Epithelial cell of esophagus (primary cell): ENCODE measurements around the gene ZBTB8A.

ENCODE experiments used
- DNase-seq: peaks from one replicate; pipeline ENCODE4 v3.0.0; 2010; ENCODE audit warnings: low read depth
- H3K4me3 ChIP-seq: 2 replicates; pipeline ENCODE4 v1.5.1; 2011; ENCODE audit warnings: mild to moderate bottlenecking, low read length, control low read depth
- CTCF ChIP-seq: IDR thresholded peaks from 2 replicates; pipeline ENCODE4 v1.5.1; 2011; ENCODE audit warnings: low read depth, mild to moderate bottlenecking, low read length, control low read depth, inconsistent platforms; ENCODE audit not compliant: insufficient read depth; ENCODE audit errors: missing control alignments

ZBTB8A gene

GRCh38 chr1:32498751-32499150 lies 40.5 kb upstream of the ZBTB8A start:
- no peak for DNase-seq
- H3K4me3 ChIP-seq: no peak overlapping the region
- no peak for TF ChIP-seq CTCF

GRCh38 chr1:32500387-32501209 lies 38.6 kb upstream of the ZBTB8A start:
- no peak for TF ChIP-seq CTCF
- peak overlapping the region; percentile 58 for H3K4me3 ChIP-seq
- DNase-seq: peak; percentile 78

- DNase-seq: no peak
- no peak for TF ChIP-seq CTCF
- H3K4me3 ChIP-seq: no peak overlapping the region
Observed at GRCh38 chr1:32501865-32502264, 37.4 kb upstream of the ZBTB8A start.

- DNase-seq: no peak
- no peak for TF ChIP-seq CTCF
- no peak overlapping the region for H3K4me3 ChIP-seq
Observed at GRCh38 chr1:32503153-32503552, 36.1 kb upstream of the ZBTB8A start.

GRCh38 chr1:32507021-32507420 lies 32.2 kb upstream of the ZBTB8A start:
- no peak for TF ChIP-seq CTCF
- DNase-seq: no peak
- no peak overlapping the region for H3K4me3 ChIP-seq

GRCh38 chr1:32508761-32509160 lies 30.5 kb upstream of the ZBTB8A start:
- DNase-seq: no peak
- TF ChIP-seq CTCF: no peak
- no peak overlapping the region for H3K4me3 ChIP-seq

GRCh38 chr1:32509939-32510338 lies 29.3 kb upstream of the ZBTB8A start:
- TF ChIP-seq CTCF: no peak
- H3K4me3 ChIP-seq: no peak overlapping the region
- no peak for DNase-seq
